GM19468 (cell line): Measurements from ENCODE around the gene TMEM234.

ENCODE experiments used
- ATAC-seq: cut with Tn5 transposase; IDR thresholded peaks from one replicate; pipeline ENCODE4 v1.9.1; 2021; ENCODE audit warnings: mild to moderate bottlenecking, moderate library complexity, moderate number of reproducible peaks; ENCODE audit not compliant: unreplicated experiment; ENCODE audit errors: extremely low read depth

TMEM234 gene

GRCh38 chr1:32201011-32201855, 20.9 kb downstream of the TMEM234 start:
- no peak for ATAC-seq

- no peak for ATAC-seq
Observed at GRCh38 chr1:32200226-32201010, 21.7 kb downstream of the TMEM234 start, which contains the start of gene CCDC28B. CCDC28B (plus strand) TSS chr1:32200595; CDS start chr1:32201936, 1,341 bp downstream.

- ATAC-seq: no peak
Observed at GRCh38 chr1:32199717-32200072, 22.5 kb downstream of the TMEM234 start.

- ATAC-seq: no peak
Observed at GRCh38 chr1:32199043-32199716, 23.0 kb downstream of the TMEM234 start.

- ATAC-seq: no peak
Observed at GRCh38 chr1:32198237-32199042, 23.7 kb downstream of the TMEM234 start.

GRCh38 chr1:32197837-32198236, 24.3 kb downstream of the TMEM234 start:
- ATAC-seq: no peak

- no peak for ATAC-seq
Observed at GRCh38 chr1:32197074-32197473, 25.1 kb downstream of the TMEM234 start.

GRCh38 chr1:32195972-32196823, 26.0 kb downstream of the TMEM234 start:
- no peak for ATAC-seq

- no peak for ATAC-seq
Observed at GRCh38 chr1:32195531-32195930, 26.6 kb downstream of the TMEM234 start.

GRCh38 chr1:32194984-32195383, 27.2 kb downstream of the TMEM234 start:
- no peak for ATAC-seq

- ATAC-seq: no peak
Observed at GRCh38 chr1:32192220-32192948, 29.8 kb downstream of the TMEM234 start.

- ATAC-seq: no peak
Observed at GRCh38 chr1:32187850-32188249, 34.3 kb downstream of the TMEM234 start.

GRCh38 chr1:32186491-32186890, 35.7 kb downstream of the TMEM234 start:
- ATAC-seq: no peak

GRCh38 chr1:32186077-32186476, 36.1 kb downstream of the TMEM234 start:
- no peak for ATAC-seq

- no peak for ATAC-seq
Observed at GRCh38 chr1:32184650-32185049, 37.5 kb downstream of the TMEM234 start.

GRCh38 chr1:32182060-32182459, 40.1 kb downstream of the TMEM234 start:
- ATAC-seq: no peak

- no peak for ATAC-seq
Observed at GRCh38 chr1:32181563-32181962, 40.6 kb downstream of the TMEM234 start.

GRCh38 chr1:32181065-32181464, 41.1 kb downstream of the TMEM234 start:
- ATAC-seq: no peak
